GM23248 (cell line): ENCODE results near the gene RNF11. TPM values are rescaled to one million over a fixed set of nuclear protein-coding genes. Genes with fewer than 3 reads are reported as not detected.

ENCODE experiments used
- DNase-seq: peaks from one replicate; pipeline ENCODE4 v3.0.0-alpha.2; 2015
- H2AFZ ChIP-seq: fragments of 200-600 bp; sonication (generic); 2 replicates; pipeline ENCODE4 v1.6.1; 2016; ENCODE audit warnings: antibody characterized with exemption
- H3F3A ChIP-seq: fragments of 200-600 bp; sonication (generic); 2 replicates; pipeline ENCODE4 v1.6.1; 2016; ENCODE audit warnings: mild to moderate bottlenecking, antibody characterized with exemption, mixed run types; ENCODE audit not compliant: insufficient read depth
- H3K27ac ChIP-seq: fragments of 200-600 bp; sonication (generic); 2 replicates; pipeline ENCODE4 v1.5.1; 2016; ENCODE audit warnings: mild to moderate bottlenecking
- H3K27me3 ChIP-seq: fragments of 200-600 bp; sonication (generic); replicated peaks from 2 replicates; pipeline ENCODE4 v1.6.1; 2016; ENCODE audit warnings: mild to moderate bottlenecking; ENCODE audit not compliant: insufficient read depth
- H3K36me3 ChIP-seq: fragments of 200-600 bp; sonication (generic); 2 replicates; pipeline ENCODE4 v1.6.1; 2016; ENCODE audit warnings: low read depth, mild to moderate bottlenecking
- H3K4me1 ChIP-seq: fragments of 200-600 bp; sonication (generic); 2 replicates; pipeline ENCODE4 v1.6.1; 2016; ENCODE audit warnings: mild to moderate bottlenecking; ENCODE audit not compliant: insufficient read depth
- H3K4me2 ChIP-seq: fragments of 200-600 bp; sonication (generic); one replicate; pipeline ENCODE4 v1.6.1; 2016; ENCODE audit warnings: mild to moderate bottlenecking; ENCODE audit not compliant: unreplicated experiment
- H3K4me3 ChIP-seq: fragments of 200-600 bp; sonication (generic); 2 replicates; pipeline ENCODE4 v1.5.1; 2016; ENCODE audit warnings: mild to moderate bottlenecking
- H3K79me2 ChIP-seq: fragments of 200-600 bp; sonication (generic); 2 replicates; pipeline ENCODE4 v1.6.1; 2016; ENCODE audit warnings: mild to moderate bottlenecking; ENCODE audit not compliant: insufficient read depth
- H3K9ac ChIP-seq: fragments of 200-600 bp; sonication (generic); 2 replicates; pipeline ENCODE4 v1.6.1; 2016; ENCODE audit warnings: mild to moderate bottlenecking
- H3K9me2 ChIP-seq: fragments of 200-600 bp; sonication (generic); 2 replicates; pipeline ENCODE4 v1.6.1; 2016; ENCODE audit warnings: mixed run types, mild to moderate bottlenecking, moderate library complexity; ENCODE audit not compliant: insufficient read depth
- H3K9me3 ChIP-seq: fragments of 200-600 bp; sonication (generic); one replicate; pipeline ENCODE4 v1.6.1; 2017; ENCODE audit warnings: low read depth
- H4K20me1 ChIP-seq: fragments of 200-600 bp; sonication (generic); 2 replicates; pipeline ENCODE4 v1.6.0; 2016; ENCODE audit not compliant: insufficient read depth
- EZH2 ChIP-seq: fragments of 200-600 bp; sonication (generic); IDR thresholded peaks from 2 replicates; pipeline ENCODE4 v1.6.1; 2018; ENCODE audit warnings: antibody characterized with exemption, mild to moderate bottlenecking; ENCODE audit not compliant: insufficient read depth, poor library complexity, severe bottlenecking
- EZH2phosphoT487 ChIP-seq: fragments of 200-600 bp; sonication (generic); IDR thresholded peaks from 2 replicates; pipeline ENCODE4 v1.6.1; 2018; ENCODE audit warnings: antibody characterized with exemption, moderate library complexity, mild to moderate bottlenecking, low read depth; ENCODE audit not compliant: insufficient read depth
- WGBS, 2 experiments: methylation state at CpG; one replicate each; pipeline ENCODE4 v1.1.6; 2015 to 2017; ENCODE audit warnings: low lambda C conversion rate in 2 of 2, low coverage in 1 of 2; ENCODE audit errors: missing lambda C conversion rate in 2 of 2; 5-methylcytosine and 5-hydroxymethylcytosine counted together
- in situ Hi-C: fragments of 300-500 bp; cut with MboI; formaldehyde crosslinking; loops from 2 replicates; pipeline ENCODE4 v1.15.0; 2020
- polyA plus RNA-seq: library from polyadenylated mRNA; unstranded; fragments of >200 nt; fragmentation: Nextera tagmentation; extraction: Ambion mirVana; gene quantifications from 2 replicates; pipeline ENCODE4 v1.2.1, GENCODE V29; 2016
- total RNA-seq: library from RNA; depleted of rRNA; stranded (reverse); fragments of >200 nt; shearing (Covaris generic); gene quantifications from 2 replicates; pipeline ENCODE4 v1.2.3, GENCODE V29; 2014

Gene RNF11
- total and polyA plus RNA-seq, 2 experiments from 2014 or later: 94.1 to 128 TPM

DNA sequence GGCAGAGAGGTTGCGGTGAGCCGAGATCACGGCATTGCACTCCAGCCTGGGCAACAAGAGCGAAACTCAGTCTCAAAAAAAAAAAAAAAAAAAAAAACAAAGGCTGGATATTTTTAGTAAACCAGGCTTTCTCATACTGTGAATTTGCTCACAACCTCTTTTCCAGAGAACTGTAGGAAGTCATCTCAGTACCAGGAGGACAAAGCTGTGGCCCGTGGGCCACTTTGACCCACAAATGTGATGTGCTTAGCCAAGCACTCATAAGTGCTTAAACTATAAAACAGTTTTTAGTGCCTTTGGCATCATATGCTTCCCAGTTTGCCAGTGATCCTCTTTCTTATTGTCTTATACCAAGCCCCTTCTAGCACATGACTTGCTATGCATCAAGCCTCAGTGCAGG is 46.5 kb downstream of the RNF11 start:
- Histone ChIP-seq H3K4me2 (no peak overlapping the region), H3K4me1 (no peaks in the 10 kb centered on the region), H3K4me3 (no peak overlapping the region), H3K9me3 (no peaks in the 10 kb centered on the region), H3K27me3 (no peaks in the 10 kb centered on the region), H3K27ac (no peak overlapping the region), H3K36me3 (no peaks in the 10 kb centered on the region), H3K9me2 (no peaks in the 10 kb centered on the region), H2AFZ (no peak overlapping the region), H3K9ac (no peak overlapping the region), H3K79me2 (no peaks in the 10 kb centered on the region), H4K20me1 (no peaks in the 10 kb centered on the region), H3F3A (no peaks in the 10 kb centered on the region; the same call in 1 of the 2 replicates)
- in situ Hi-C loops: no loop called here
- WGBS, 2 experiments: 76 to 80% methylated on average over 5 of the region's 5 CpGs
- DNase-seq: no peak
- no peak for TF ChIP-seq EZH2phosphoT487

- Histone ChIP-seq H3K27ac (no peak overlapping the region), H3K4me1 (no peaks in the 10 kb centered on the region), H3K4me2 (no peak overlapping the region), H3K4me3 (no peak overlapping the region), H3K36me3 (no peaks in the 10 kb centered on the region), H3K27me3 (no peaks in the 10 kb centered on the region), H3K9me2 (no peaks in the 10 kb centered on the region), H3K9me3 (no peaks in the 10 kb centered on the region), H3K79me2 (no peaks in the 10 kb centered on the region), H3F3A (no peaks in the 10 kb centered on the region; the same call in 1 of the 2 replicates), H3K9ac (no peak overlapping the region), H4K20me1 (no peaks in the 10 kb centered on the region), H2AFZ (no peak overlapping the region)
- TF ChIP-seq EZH2: no peak
- no peak for TF ChIP-seq EZH2phosphoT487
- in situ Hi-C loops: no loop called here
- DNase-seq: no peak
- 96 to 97% methylated on average over 5 of the region's 5 CpGs for WGBS, 2 experiments
Measured at GRCh38 chr1:51283979-51284378, 47.9 kb downstream of the RNF11 start.

GRCh38 chr1:51284487-51284954 is 48.4 kb downstream of the RNF11 start:
- in situ Hi-C loops: no loop called here
- DNase-seq: no peak

GRCh38 chr1:51285055-51285454 is 49.0 kb downstream of the RNF11 start:
- TF ChIP-seq EZH2phosphoT487: no peak
- Histone ChIP-seq H2AFZ (no peak overlapping the region), H3K9me2 (no peaks in the 10 kb centered on the region), H3F3A (no peaks in the 10 kb centered on the region; the same call in 1 of the 2 replicates), H3K36me3 (no peaks in the 10 kb centered on the region), H3K79me2 (no peaks in the 10 kb centered on the region), H3K4me1 (no peaks in the 10 kb centered on the region), H3K9ac (no peak overlapping the region), H4K20me1 (no peaks in the 10 kb centered on the region), H3K9me3 (no peaks in the 10 kb centered on the region), H3K27me3 (no peaks in the 10 kb centered on the region), H3K4me3 (no peak overlapping the region), H3K27ac (no peak overlapping the region), H3K4me2 (no peak overlapping the region)
- in situ Hi-C loops: no loop called here
- 35 to 53% methylated on average over 1 of the region's 1 CpG for WGBS, 2 experiments
- DNase-seq: no peak

More at GRCh38 chr1:51284487-51284954, 48.4 kb downstream of the RNF11 start:
- Histone ChIP-seq H3K4me1 (no peaks in the 10 kb centered on the region), H3K27ac (no peak overlapping the region), H3K36me3 (no peaks in the 10 kb centered on the region), H4K20me1 (no peaks in the 10 kb centered on the region), H3K4me2 (no peak overlapping the region), H3F3A (no peaks in the 10 kb centered on the region; the same call in 1 of the 2 replicates), H3K27me3 (no peaks in the 10 kb centered on the region), H3K4me3 (no peak overlapping the region), H2AFZ (no peak overlapping the region), H3K9ac (no peak overlapping the region), H3K9me3 (no peaks in the 10 kb centered on the region), H3K9me2 (no peaks in the 10 kb centered on the region), H3K79me2 (no peaks in the 10 kb centered on the region)
- TF ChIP-seq EZH2phosphoT487 (no peak), EZH2 (no peak)

GRCh38 chr1:51287966-51288365 is 51.9 kb downstream of the RNF11 start:
- no peaks in the 10 kb centered on the region for H3K4me1 ChIP-seq
- H3K27ac ChIP-seq: no peak overlapping the region
- H2AFZ ChIP-seq: no peak overlapping the region
- in situ Hi-C loops: no loop called here
- no peak overlapping the region for H3K4me2 ChIP-seq
- no peak overlapping the region for H3K4me3 ChIP-seq
- 84 to 92% methylated on average over 8 of the region's 8 CpGs for WGBS, 2 experiments
- TF ChIP-seq EZH2phosphoT487: no peak
- no peak for TF ChIP-seq EZH2
- H3K36me3 ChIP-seq: no peaks in the 10 kb centered on the region
- H3K9ac ChIP-seq: no peak overlapping the region
- H3K27me3 ChIP-seq: no peaks in the 10 kb centered on the region
- no peaks in the 10 kb centered on the region for H3F3A ChIP-seq
- H3K79me2 ChIP-seq: no peaks in the 10 kb centered on the region
- no peaks in the 10 kb centered on the region for H4K20me1 ChIP-seq
- no peaks in the 10 kb centered on the region for H3K9me3 ChIP-seq
- no peak for DNase-seq
- no peaks in the 10 kb centered on the region for H3K9me2 ChIP-seq
